Cardiac septum (tissue), 1 donor: ENCODE data around the gene NPS. TPM values are rescaled to one million over a fixed set of nuclear protein-coding genes. Genes with fewer than 3 reads are reported as not detected.

Experiments
- DNase-seq: peaks from one replicate; pipeline ENCODE4 v3.0.0-alpha.2; 2020; ENCODE audit warnings: low spot score
- intact Hi-C: fragments of 100-400 bp; cut with DNase I; formaldehyde crosslinking; loops from one replicate; pipeline ENCODE4 v1.14.0; 2022
- total RNA-seq: library from RNA; stranded (reverse); fragmentation: NEBNext Ultra II Directional; extraction: Animal tissue kit (Norgen Biotek cat#: 25700); gene quantifications from one replicate; pipeline ENCODE4 v1.2.1, GENCODE V29; 2021
- donor health status: DM: no; HTN: no; CAD: no.

NPS gene
- total RNA-seq, 1 donor from 2014 or later = not detected

DNA sequence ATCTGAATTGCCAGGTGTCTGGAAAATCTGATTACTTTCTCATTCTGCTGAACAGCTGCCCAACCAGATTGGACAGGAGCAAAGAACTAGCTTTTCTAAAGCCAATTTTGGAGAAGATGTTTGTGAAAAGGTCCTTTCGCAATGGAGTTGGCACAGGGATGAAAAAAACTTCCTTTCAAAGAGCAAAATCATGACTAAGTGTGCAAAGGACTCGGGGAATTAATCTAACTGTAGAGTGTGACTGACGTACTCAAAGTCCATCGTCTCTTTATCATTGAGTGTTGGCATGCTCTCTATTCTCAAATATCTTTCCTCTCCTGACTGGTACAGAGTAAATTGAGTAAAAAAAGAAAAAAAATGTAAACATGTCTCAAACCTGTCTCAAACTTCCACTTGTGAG, 3.3 kb downstream of the NPS start:
- DNase-seq = no peak
- intact Hi-C loops = no loop called here

DNA sequence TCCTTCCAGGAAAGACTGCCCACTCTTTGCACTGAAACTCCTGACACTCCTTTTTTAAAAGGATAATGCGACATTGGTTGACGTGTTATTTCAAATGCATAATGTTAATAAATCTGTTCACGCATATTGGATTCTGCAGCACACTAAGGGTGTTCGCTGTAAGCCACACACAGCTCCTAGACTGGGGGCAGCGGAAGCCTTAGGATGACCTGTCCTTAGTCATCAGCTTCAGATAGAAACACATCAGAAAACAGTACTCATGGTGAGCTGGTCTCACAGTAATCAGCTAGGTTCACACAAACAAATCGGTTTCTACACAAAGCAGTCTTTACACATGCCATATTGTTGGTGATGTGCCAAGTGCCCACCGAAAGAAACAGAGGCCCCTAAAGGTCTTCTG, 4.3 kb downstream of the NPS start:
- intact Hi-C loops = no loop called here
- DNase-seq = no peak

DNA sequence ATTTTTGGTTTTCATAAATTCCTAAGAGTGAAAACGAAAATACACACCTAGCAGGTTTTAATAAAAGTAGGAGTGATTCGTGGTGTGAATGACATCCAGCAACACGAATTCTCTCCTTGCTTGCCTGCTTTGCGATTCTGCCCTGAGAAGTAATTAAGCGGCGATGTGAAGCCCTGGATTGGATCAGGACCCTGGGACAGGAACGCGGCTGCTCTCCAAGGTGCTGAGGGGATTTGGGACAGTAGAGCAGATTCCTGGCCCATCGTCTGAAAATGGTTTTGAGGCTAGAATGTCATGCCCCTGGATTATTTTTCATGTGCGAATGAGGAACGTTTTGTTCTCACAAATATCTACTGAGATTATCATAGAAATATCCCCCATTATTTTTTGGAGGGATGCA, 7.8 kb downstream of the NPS start:
- intact Hi-C loops = no loop called here
- no peak for DNase-seq

DNA sequence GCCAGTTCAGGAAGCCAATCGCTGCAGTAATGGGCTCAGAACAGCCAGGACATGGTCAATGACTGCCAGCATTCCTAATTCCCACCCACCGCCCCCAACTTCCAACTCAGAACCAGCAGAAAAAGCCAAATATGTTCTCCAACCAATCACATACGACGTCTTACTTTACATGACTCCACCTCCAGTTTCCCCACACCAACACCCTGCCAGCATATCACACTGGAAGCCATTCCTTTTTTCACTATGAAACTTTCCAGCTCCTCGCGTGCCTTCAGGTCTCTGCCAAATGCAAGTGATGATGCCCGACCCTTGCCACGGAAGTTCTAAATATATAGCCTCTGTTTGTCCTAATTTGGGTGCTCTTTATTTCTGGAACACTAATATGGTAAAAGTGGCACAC, 12.5 kb downstream of the NPS start:
- no peak for DNase-seq
- intact Hi-C loops = no loop called here

DNA sequence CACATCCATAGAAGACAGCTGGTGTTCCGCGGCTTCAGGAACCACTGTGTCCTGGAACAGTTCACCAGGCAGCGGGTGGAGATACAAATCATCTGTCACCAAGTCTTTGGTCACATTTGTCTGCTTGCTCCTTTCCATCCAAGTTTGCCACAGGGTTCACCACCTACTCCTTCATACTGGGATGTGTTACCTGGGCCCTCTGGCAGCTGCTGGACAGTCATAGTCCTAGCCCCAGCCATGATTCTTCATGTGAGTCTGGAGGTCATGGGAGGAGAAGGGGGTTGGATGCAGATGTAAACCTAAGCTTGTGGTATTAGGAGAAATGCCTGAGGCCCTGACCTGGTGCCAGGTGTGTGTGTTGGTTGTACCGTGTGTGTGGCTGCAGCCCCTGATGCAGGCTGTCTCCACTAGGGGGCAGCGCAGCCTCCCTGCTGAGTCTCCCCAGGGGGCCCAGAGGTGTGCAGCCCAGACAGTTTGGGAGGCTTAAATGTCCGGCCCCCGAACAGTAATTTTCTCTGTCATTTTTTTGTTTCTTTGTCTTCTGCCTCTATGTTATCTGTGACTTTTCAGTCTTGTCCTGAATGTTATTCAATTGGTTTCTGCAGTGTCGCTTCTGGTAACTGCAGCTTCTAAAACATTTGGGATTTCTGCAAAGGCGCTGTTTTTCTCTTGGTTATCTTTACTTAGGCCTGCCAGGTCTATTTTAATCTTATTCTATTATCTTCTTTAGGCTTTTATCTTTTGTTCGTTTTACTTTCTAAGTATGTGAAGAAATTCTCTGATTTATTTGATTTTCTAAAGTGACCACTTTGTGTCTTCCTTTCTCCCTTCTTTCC, 14.8 kb downstream of the NPS start:
- no peak for DNase-seq
- intact Hi-C loops = no loop called here

DNA sequence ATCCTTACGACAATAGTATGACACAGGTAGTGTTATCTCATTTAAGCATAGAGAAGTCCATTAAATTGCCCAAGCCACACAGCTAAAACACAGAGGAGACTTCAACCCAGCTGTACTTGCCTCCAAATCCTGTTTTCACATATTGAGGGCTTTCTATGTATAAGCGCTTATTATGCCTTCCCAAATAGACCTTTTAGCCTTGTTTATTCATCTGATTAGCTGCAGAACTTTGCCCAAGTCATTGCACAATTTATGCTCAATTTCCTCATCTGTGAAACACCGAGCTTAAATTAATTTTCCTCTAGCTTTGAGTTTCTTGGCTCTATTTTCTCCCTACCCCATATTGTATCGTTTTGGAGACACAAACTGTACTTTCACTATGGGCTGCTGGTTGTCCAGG, 15.5 kb downstream of the NPS start:
- intact Hi-C loops = no loop called here
- DNase-seq = no peak

DNA sequence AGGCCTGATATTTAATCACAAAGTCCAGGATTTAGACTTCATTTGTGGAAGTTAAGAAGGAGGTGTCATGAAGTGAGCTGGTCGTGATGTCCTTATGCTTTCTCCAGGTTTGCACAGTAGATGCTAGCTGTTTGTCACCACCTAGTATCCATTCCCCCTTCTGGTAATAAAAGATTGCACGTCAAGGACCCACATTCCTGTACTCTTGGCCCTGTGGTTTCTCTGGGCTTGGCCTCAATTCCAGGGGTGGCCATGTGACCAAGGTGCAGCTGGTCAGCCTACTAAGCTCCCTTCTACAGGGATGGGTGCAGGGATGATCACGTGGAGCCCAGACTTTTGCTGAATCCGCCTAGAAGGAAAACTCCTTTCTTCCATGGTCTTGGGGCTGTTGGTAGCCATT, 16.5 kb downstream of the NPS start:
- DNase-seq = no peak
- intact Hi-C loops = no loop called here

DNA sequence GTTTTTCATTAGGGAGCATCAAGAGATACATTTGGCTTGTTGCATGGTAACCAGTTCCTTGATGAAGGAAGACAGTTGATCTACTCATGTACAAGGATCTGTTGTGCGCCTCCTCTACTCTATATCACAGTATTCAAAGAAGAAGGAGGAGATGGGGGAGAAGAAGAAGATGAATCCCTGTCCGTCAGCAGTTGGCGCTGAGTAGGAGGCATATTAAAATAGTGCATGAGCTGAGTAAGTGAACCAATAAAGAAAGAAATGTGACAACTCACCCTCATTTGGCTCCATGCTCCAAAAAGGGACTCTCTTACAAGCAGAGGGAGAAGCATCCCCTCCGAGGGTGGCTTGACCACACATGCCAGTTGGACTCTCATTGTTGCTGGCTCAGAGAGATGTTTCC, 20.1 kb downstream of the NPS start:
- intact Hi-C loops = no loop called here
- DNase-seq = no peak

DNA sequence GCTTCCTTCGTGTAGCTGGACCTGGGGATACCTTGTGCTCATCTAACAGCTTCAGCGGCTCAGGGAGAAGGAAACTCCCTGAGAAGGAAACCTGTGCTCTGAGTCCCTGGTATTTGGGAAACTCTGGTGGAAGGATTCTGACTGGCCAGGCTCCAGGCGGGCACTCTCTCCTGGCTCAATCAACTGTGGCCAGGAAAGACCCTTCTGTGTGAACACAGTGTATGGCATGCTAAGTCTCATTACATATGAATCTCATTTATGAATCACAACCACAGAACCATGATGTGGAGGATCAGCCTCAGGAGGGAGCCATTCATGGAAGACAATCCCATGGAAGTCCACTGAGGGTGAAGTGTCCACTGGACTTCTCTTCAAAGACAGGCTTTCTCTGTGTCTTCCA, 20.9 kb downstream of the NPS start:
- intact Hi-C loops = no loop called here
- no peak for DNase-seq

DNA sequence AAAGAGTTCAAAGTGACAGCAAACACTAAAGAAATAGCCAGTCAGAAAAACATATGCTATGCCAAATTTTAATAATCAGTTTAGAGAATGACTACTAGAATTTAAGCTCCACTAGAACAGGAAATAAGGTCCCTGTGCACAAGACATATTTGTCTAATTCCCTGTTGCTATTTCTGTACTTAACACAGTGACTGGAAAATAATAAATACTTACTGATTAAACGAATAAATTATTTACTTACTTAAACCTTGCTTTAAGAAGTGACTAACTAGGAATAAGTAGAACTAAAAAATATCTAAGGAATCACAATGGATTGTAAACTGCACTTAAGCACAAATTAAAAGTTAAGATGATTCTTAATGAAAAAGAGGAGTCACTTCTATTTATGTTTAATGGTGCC, 22.3 kb downstream of the NPS start:
- intact Hi-C loops = no loop called here
- no peak for DNase-seq

DNA sequence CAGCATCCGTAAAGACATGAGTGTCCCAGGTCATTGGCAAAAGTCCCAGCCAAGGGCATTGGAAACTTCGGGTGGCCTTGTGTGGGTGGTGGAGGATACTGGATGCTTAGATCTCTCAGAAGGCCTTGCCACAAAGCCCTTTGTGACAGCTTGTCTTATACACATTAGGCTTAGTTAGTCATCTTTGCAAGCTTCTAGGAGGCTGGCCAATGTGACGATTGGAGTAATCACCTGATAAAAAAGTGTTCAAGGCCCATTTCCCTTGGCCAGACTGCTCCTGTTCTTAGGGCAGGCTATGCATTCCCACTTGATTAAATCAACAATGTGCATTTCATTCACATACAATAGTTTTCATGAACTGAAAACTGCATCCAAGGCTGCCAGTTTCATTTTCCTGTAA, 26.9 kb downstream of the NPS start:
- intact Hi-C loops = no loop called here
- DNase-seq = no peak

DNA sequence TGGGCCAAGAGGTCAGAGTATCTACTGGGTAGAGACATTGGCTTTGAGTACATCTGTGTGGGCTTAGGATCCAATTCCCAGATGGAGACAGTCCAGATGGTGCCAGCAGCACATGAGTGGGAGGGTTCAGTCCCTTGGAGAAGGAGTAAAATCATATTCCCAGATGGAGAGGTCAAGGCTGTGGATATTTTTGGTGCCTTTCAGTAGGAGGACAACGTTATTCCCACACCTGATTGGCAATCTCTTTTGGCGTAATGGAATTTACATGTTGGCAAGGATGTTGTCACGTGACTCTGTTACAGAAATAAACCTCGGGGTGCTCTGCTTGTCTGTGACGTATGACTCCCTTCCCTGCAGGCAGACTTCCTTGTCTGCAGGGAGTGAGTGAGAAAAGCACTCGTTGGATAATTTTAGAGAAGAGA, 27.6 kb downstream of the NPS start:
- no peak for DNase-seq
- intact Hi-C loops = no loop called here

DNA sequence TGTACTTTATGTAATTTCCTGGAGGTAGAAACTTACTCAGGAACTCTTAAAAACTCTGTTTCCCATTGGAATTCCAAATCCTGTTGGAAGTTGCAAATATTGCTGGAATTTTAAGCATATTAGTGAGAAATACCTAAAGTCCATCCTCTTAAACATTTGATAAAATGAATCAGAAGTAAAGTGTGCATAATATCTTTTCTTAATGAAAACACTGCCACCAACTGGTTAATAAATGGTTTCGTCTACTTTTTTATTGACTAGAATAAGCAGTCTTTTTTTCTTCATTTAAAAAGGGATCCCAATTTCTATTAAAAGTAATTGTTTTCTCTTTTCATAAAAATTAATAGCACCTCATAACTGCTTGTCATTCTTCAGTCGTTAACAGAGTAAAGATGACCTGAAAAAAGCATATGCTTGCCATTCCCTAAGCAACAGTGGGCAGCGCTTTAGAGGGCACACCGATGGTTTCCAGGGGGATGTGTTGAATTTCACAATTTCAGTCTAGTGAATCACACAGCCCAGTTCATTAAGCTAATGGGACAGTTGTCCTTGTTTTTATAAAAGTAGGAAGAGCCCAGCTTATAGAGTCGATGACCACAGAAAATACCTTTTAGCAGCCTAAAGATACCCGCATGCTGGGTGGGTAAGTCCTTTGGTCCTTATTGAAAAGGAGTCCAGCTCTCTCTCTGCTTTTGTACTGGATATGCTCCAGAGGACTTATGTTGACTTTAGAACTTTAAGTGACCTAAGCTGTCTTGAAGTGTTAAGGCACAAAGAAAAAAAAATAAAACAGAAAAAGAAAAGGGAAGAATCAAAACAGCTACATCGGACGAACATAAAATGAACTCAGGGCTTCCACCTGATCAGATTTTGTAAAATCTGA, 28.5 kb downstream of the NPS start:
- intact Hi-C loops = no loop called here
- no peak for DNase-seq

DNA sequence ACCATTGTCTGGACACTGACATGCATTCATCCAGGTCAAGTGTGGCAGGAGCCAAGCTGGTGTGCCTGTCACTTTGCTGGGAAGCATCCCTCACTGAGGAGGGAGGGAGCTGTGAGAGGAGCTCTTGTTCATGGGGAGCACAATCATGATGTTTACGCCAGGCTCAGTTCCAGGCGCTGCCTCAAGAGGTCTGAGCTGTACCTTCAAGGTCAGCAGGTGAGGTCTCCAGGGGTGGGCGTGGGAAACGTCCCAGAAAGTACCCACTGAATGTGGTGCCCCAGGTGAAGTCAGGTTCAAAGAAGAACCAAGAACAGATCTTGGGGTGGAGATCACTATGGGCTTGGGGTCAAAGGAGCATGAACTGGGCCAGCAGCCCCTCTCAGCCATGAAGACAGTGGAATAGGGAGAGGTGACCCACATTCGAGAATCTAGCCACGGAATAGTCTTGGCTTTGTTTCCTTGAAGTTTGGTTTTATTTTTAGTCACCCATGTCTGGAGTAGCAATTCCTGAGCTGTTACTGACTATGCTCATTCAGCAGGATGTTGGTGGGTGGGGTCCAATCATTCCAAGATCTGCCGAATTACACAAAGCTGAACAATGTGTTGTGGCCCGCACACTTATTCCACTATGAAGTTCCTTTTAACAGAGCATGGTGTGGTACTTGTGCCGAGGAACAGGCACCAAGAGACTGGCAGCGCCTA, 29.3 kb downstream of the NPS start:
- intact Hi-C loops = no loop called here
- DNase-seq = no peak

DNA sequence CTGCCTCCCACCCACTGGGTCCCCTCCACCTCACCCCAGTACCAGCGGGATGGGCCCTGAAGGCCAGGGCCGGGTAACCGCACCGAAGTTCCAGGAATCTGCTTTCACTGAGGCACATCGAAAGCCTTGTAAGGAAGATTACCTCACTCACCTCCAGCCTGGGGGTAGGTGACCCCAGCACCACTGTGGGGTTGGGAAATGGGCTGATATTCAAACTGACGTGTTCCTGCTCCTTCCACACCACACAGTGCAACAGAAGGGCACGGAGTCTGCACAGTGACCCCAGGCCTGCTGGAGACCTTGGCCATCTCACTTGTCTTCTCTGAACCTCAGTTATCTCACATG, 29.8 kb downstream of the NPS start:
- intact Hi-C loops = no loop called here
- no peak for DNase-seq

DNA sequence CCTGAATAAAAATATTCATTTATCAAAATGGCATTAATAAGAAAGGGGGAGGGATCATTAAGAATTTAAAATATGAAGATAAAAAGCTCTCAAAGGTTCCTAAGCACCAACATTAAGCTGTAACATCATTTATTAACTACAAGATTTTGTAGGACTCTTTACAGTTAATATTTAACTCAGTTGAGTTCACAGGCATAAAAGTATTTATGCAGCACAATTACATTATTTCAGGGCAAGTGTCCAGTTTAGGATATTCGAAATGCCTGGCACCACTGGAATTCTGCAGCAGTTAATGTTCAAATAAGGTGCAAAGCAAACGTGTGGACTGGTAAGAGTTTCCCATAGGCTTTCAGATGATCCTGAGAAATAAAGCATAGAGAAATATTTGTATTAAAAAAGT, 30.5 kb downstream of the NPS start:
- DNase-seq = no peak
- intact Hi-C loops = no loop called here

DNA sequence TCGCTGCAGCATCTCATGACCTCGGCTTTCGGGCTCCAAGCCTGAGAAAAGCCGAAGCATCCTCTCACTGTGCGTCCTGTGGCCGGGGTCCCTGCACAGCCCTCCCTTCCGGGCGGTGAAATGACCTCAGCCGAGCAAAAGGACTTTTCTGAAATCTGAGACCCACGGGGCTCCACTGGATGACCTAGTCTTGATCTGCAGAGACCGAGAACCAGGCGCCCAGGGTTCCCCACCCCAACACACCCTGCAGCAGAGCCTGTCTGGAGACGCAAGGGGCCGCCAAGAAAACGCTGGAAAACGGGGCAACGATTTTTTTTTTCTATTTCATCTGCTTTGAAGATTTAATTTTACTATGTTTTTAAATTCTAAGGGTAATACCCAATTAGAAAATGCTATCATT, 31.7 kb downstream of the NPS start:
- no peak for DNase-seq
- intact Hi-C loops = no loop called here

DNA sequence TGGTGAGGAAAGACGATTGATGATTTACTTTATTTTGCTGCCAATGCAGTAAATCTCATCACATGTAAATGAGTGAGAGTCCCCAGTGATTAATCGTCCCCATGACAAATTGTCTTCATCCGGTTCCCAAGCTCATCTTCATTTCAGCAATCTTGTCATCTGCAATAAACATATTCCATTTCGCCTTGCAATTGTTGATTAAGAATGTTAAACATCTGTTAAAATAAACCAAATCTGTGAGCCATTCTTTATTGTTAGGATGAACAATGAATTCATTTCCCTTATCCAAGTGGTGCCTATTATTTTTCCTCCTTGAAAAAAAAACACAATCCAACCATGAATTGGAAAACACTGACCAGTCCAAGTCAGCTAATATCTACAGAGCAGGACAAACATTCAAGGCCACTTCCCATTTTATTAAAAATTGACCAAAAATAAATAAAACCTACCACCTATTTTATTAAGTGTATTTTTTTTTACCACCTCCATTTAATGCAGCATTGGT, 36.5 kb downstream of the NPS start:
- intact Hi-C loops = no loop called here
- DNase-seq = no peak

DNA sequence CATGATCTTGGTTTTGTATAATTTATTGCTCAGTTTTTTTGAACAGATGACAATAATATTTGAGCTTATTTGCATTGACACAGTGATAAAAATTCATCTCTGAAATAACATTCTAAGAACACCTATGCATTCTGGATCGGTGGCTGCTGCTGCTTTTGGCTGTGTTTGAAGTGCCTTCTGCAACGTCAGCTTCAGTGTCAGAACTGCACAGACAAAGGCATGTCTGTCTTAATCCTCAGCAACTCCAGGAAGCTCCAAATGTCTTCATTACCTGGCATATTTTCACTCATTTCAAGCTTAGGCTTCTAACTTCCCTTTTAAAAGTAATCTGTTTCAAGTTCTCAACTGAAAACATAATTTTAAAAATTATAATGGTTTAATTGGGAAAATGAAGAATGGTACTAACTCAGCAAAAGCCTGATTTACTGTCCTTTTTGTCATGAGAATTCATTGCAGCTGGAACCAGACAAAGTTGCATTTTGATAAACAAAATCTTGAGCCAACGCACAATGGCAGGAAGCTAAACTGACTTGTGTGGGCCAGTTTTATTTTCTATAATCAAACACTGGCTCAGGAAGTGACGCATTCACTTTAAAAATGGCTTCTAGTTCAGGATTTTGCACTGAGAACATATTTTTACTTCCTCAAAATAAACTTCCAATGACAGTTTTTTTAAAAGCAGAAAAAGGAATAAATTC, 38.7 kb downstream of the NPS start:
- DNase-seq = no peak

DNA sequence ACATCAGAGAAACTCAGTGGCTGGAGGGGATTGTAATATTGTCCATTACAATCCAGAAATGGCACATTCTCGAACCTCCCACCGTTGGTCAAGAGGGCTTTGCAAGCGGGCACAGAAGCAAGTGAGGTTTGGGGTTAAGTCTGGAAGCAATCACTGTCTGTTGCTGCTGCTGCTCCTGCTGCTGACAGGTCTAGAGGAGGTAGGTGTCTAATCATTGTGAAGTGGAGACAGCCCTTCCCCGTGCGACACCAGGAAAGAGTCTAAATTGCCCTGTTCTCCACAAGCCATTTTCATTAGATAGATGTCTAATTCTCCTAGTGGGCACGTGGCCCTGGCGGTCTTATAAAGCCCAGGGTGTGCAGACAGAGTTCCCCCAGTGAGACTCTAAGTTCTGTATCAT, 43.5 kb downstream of the NPS start:
- intact Hi-C loops = no loop called here
- no peak for DNase-seq

More for the DNA sequence above, 38.7 kb downstream of the NPS start:
- intact Hi-C loops = no loop called here
